ENCODE data around the gene SH3TC1.

Gene SH3TC1

GRCh38 chr4:8235224-8235623, 36.1 kb downstream of the SH3TC1 start:
- peaks cover 96% of the 10 kb centered on the region for H3K36me3 ChIP-seq (ENCODE audit: low read depth)
- no peak overlapping the region for H3K27ac ChIP-seq (ENCODE audit: poor library complexity, severe bottlenecking)
- DNase-seq (ENCODE audit: low spot score) (no peak), ATAC-seq (ENCODE audit: low read depth) (no peak)
- no peak for TF ChIP-seq CTCF (IDR thresholded peaks at IDR 0.05; ENCODE audit: poor library complexity, severe bottlenecking)
- no peaks in the 10 kb centered on the region for H3K9me3 ChIP-seq (ENCODE audit: severe bottlenecking)
- H3K27me3 ChIP-seq (ENCODE audit: insufficient read depth, poor library complexity, severe bottlenecking), result no peaks in the 10 kb centered on the region
- no peak overlapping the region for H3K4me3 ChIP-seq (ENCODE audit: severe bottlenecking)
- no peaks in the 10 kb centered on the region for H3K4me1 ChIP-seq (ENCODE audit: insufficient read depth, poor library complexity, severe bottlenecking)

GRCh38 chr4:8235686-8236085, 36.6 kb downstream of the SH3TC1 start:
- H3K4me3 ChIP-seq (ENCODE audit: severe bottlenecking), result no peak overlapping the region
- no peaks in the 10 kb centered on the region for H3K27me3 ChIP-seq (ENCODE audit: insufficient read depth, poor library complexity, severe bottlenecking)
- no peaks in the 10 kb centered on the region for H3K4me1 ChIP-seq (ENCODE audit: insufficient read depth, poor library complexity, severe bottlenecking)
- H3K27ac ChIP-seq (ENCODE audit: poor library complexity, severe bottlenecking), result no peak overlapping the region
- peaks cover 95% of the 10 kb centered on the region for H3K36me3 ChIP-seq (ENCODE audit: low read depth)
- TF ChIP-seq CTCF (IDR thresholded peaks at IDR 0.05; ENCODE audit: poor library complexity, severe bottlenecking), result no peak
- DNase-seq (ENCODE audit: low spot score) (no peak), ATAC-seq (ENCODE audit: low read depth) (no peak)
- H3K9me3 ChIP-seq (ENCODE audit: severe bottlenecking), result no peaks in the 10 kb centered on the region

- Histone ChIP-seq H3K4me1 (ENCODE audit: insufficient read depth, poor library complexity, severe bottlenecking) (no peaks in the 10 kb centered on the region), H3K27me3 (ENCODE audit: insufficient read depth, poor library complexity, severe bottlenecking) (no peaks in the 10 kb centered on the region), H3K36me3 (ENCODE audit: low read depth) (peaks cover 92% of the 10 kb centered on the region), H3K27ac (ENCODE audit: poor library complexity, severe bottlenecking) (no peak overlapping the region), H3K9me3 (ENCODE audit: severe bottlenecking) (no peaks in the 10 kb centered on the region), H3K4me3 (ENCODE audit: severe bottlenecking) (no peak overlapping the region)
- DNase-seq (ENCODE audit: low spot score), result no peak
- ATAC-seq (ENCODE audit: low read depth), result no peak
- TF ChIP-seq CTCF (IDR thresholded peaks at IDR 0.05; ENCODE audit: poor library complexity, severe bottlenecking), result no peak
These were observed 37.2 kb downstream of the SH3TC1 start for GRCh38 chr4:8236106-8236919.

GRCh38 chr4:8236920-8237195, 37.8 kb downstream of the SH3TC1 start:
- peaks cover 92% of the 10 kb centered on the region for H3K36me3 ChIP-seq (ENCODE audit: low read depth)
- H3K27ac ChIP-seq (ENCODE audit: poor library complexity, severe bottlenecking), result no peak overlapping the region
- H3K27me3 ChIP-seq (ENCODE audit: insufficient read depth, poor library complexity, severe bottlenecking), result no peaks in the 10 kb centered on the region
- no peak for ATAC-seq (ENCODE audit: low read depth)
- no peaks in the 10 kb centered on the region for H3K9me3 ChIP-seq (ENCODE audit: severe bottlenecking)
- H3K4me3 ChIP-seq (ENCODE audit: severe bottlenecking), result no peak overlapping the region
- H3K4me1 ChIP-seq (ENCODE audit: insufficient read depth, poor library complexity, severe bottlenecking), result no peaks in the 10 kb centered on the region
- TF ChIP-seq CTCF (IDR thresholded peaks at IDR 0.05; ENCODE audit: poor library complexity, severe bottlenecking), result no peak
- no peak for DNase-seq (ENCODE audit: low spot score)

- H3K4me3 ChIP-seq (ENCODE audit: severe bottlenecking), result no peak overlapping the region
- H3K4me1 ChIP-seq (ENCODE audit: insufficient read depth, poor library complexity, severe bottlenecking), result no peaks in the 10 kb centered on the region
- ATAC-seq (ENCODE audit: low read depth) (no peak), DNase-seq (ENCODE audit: low spot score) (no peak)
- no peaks in the 10 kb centered on the region for H3K27me3 ChIP-seq (ENCODE audit: insufficient read depth, poor library complexity, severe bottlenecking)
- H3K27ac ChIP-seq (ENCODE audit: poor library complexity, severe bottlenecking), result no peak overlapping the region
- H3K36me3 ChIP-seq (ENCODE audit: low read depth), result peaks cover 93% of the 10 kb centered on the region
- no peaks in the 10 kb centered on the region for H3K9me3 ChIP-seq (ENCODE audit: severe bottlenecking)
- TF ChIP-seq CTCF (IDR thresholded peaks at IDR 0.05; ENCODE audit: poor library complexity, severe bottlenecking), result no peak
These were observed 38.3 kb downstream of the SH3TC1 start for GRCh38 chr4:8237256-8237989.

Measured in RWPE2 (cell line).